Neural cell (in vitro differentiated cells): ENCODE measurements around the gene EYA3. TPM values are rescaled to one million over a fixed set of nuclear protein-coding genes. Genes with fewer than 3 reads are reported as not detected.

Experiments used
- H2AFZ ChIP-seq: fragments of 200-600, 300-800 bp; sonication (generic), shearing (Covaris generic); 2 replicates; pipeline ENCODE4 v1.6.0; 2014; ENCODE audit warnings: low read depth, mild to moderate bottlenecking, antibody characterized with exemption, low read length, moderate library complexity
- H3F3A ChIP-seq: fragments of 200-600 bp; shearing (Covaris generic); 2 replicates; pipeline ENCODE4 v1.6.1; 2016; ENCODE audit warnings: mild to moderate bottlenecking, moderate library complexity, mixed read lengths, antibody characterized with exemption, low read length; ENCODE audit not compliant: insufficient read depth, poor library complexity, severe bottlenecking
- H3K27ac ChIP-seq: fragments of 200-600, 300-800 bp; sonication (generic), shearing (Covaris generic); 2 replicates; pipeline ENCODE4 v1.5.1; 2014; ENCODE audit warnings: mild to moderate bottlenecking, low read length, moderate library complexity
- H3K27me3 ChIP-seq: fragments of 300-800, 200-600 bp; sonication (generic), shearing (Covaris generic); 2 replicates; pipeline ENCODE4 v1.6.0; 2014; ENCODE audit warnings: mild to moderate bottlenecking, low read depth, low read length, moderate library complexity; ENCODE audit not compliant: insufficient read depth
- H3K36me3 ChIP-seq: fragments of 300-800, 200-600 bp; sonication (generic), shearing (Covaris generic); 2 replicates; pipeline ENCODE4 v1.5.1; 2014; ENCODE audit warnings: mild to moderate bottlenecking, antibody characterized with exemption, low read length, moderate library complexity; ENCODE audit not compliant: insufficient read depth
- H3K4me2 ChIP-seq: fragments of 300-800, 200-600 bp; sonication (generic), shearing (Covaris generic); 2 replicates; pipeline ENCODE4 v1.6.0; 2014; ENCODE audit warnings: mild to moderate bottlenecking, low read length
- H3K4me3 ChIP-seq: fragments of 300-800, 200-600 bp; sonication (generic), shearing (Covaris generic); 2 replicates; pipeline ENCODE4 v1.5.1; 2014; ENCODE audit warnings: mild to moderate bottlenecking, low read length, moderate library complexity
- H3K79me2 ChIP-seq: fragments of 200-600 bp; shearing (Covaris generic); replicated peaks from 2 replicates; pipeline ENCODE4 v1.6.0; 2014; ENCODE audit warnings: mild to moderate bottlenecking, low read length, moderate library complexity; ENCODE audit not compliant: insufficient read depth
- H3K9ac ChIP-seq: fragments of 300-800, 200-600 bp; sonication (generic), shearing (Covaris generic); 2 replicates; pipeline ENCODE4 v1.6.1; 2016; ENCODE audit warnings: mild to moderate bottlenecking, low read length, mixed read lengths
- H3K9me2 ChIP-seq: fragments of 200-600 bp; shearing (Covaris generic); 2 replicates; pipeline ENCODE4 v1.6.1; 2016; ENCODE audit warnings: mild to moderate bottlenecking, low read length, mixed read lengths; ENCODE audit not compliant: insufficient read depth
- H3K9me3 ChIP-seq: fragments of 200-600, 300-800 bp; sonication (generic), shearing (Covaris generic); 2 replicates; pipeline ENCODE4 v1.6.1; 2016; ENCODE audit warnings: mild to moderate bottlenecking, mixed run types, low read length, moderate library complexity, mixed read lengths
- H4K20me1 ChIP-seq: fragments of 200-600 bp; shearing (Covaris generic); 2 replicates; pipeline ENCODE4 v1.6.1; 2016; ENCODE audit warnings: mild to moderate bottlenecking, mixed run types; ENCODE audit not compliant: insufficient read depth
- EP300 ChIP-seq: fragments of 450-650 bp; conservative IDR thresholded peaks from 2 replicates; pipeline ENCODE4 v1.6.1; 2014; ENCODE audit warnings: antibody characterized with exemption, mild to moderate bottlenecking, moderate library complexity; ENCODE audit not compliant: poor library complexity, severe bottlenecking
- EZH2 ChIP-seq: fragments of 200-600, 300-800 bp; shearing (Covaris generic), sonication (generic); IDR thresholded peaks from 2 replicates; pipeline ENCODE4 v1.6.1; 2014; ENCODE audit warnings: antibody characterized with exemption, low read length, borderline replicate concordance, mild to moderate bottlenecking; ENCODE audit not compliant: insufficient read depth, poor library complexity, severe bottlenecking
- MXI1 ChIP-seq: fragments of 450-650 bp; conservative IDR thresholded peaks from 2 replicates; pipeline ENCODE4 v1.6.1; 2014; ENCODE audit warnings: antibody characterized with exemption, mild to moderate bottlenecking; ENCODE audit not compliant: poor library complexity, severe bottlenecking
- POLR2AphosphoS5 ChIP-seq: IDR thresholded peaks from 2 replicates; pipeline ENCODE4 v1.6.1; 2012
- RAD21 ChIP-seq: fragments of 450-650 bp; conservative IDR thresholded peaks from 2 replicates; pipeline ENCODE4 v1.6.1; 2014; ENCODE audit warnings: antibody characterized with exemption, mild to moderate bottlenecking, moderate library complexity
- SMC3 ChIP-seq: fragments of 450-650 bp; conservative IDR thresholded peaks from 2 replicates; pipeline ENCODE4 v1.6.1; 2014; ENCODE audit warnings: antibody characterized with exemption, mild to moderate bottlenecking, moderate library complexity; ENCODE audit not compliant: poor library complexity
- TAF1 ChIP-seq: IDR thresholded peaks from 2 replicates; pipeline ENCODE4 v1.6.1; 2012; ENCODE audit warnings: low read depth
- polyA plus RNA-seq: library from polyadenylated mRNA; depleted of rRNA; stranded (reverse); fragments of >200 nt; gene quantifications from 2 replicates; pipeline ENCODE4 v1.2.3, GENCODE V29; 2014
- TF ChIP-seq, protein P1 (sequence below): fragments of 450-650 bp; IDR thresholded peaks from 2 replicates; pipeline ENCODE4 v1.5.1; 2014; ENCODE audit warnings: antibody characterized with exemption, mild to moderate bottlenecking, moderate library complexity; ENCODE audit not compliant: poor library complexity, severe bottlenecking
- TF ChIP-seq, protein P2 (sequence below): IDR thresholded peaks from 2 replicates; pipeline ENCODE4 v1.6.1; 2012; ENCODE audit warnings: borderline replicate concordance

The EYA3 gene
- polyA plus RNA-seq, 1 donor from 2014 or later = 11.2 TPM

DNA sequence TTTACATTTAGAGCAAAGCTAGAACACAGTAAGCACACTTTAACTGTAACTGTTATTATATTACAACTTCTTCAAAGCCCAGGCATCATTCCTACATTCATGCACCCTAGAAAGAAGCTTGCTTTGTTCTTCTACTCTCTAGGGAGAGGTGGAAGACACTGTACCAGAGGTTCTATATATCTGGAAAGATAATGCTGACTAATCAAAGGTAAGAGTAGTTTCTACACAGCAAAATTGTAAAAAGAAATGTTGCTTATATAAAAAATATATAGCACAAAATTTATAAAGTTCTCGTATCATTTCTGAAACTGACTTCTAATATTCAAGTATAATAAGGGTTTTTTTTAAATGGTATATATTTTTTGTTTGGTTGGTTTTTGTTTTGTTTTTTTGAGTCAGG is 44.0 kb downstream of the EYA3 start:
- TF ChIP-seq RAD21 (no peak), SMC3 (no peak), EZH2 (no peak), EP300 (no peak), TAF1 (no peak), MXI1 (no peak), POLR2AphosphoS5 (no peak)
- TF ChIP-seq, protein P1, sequence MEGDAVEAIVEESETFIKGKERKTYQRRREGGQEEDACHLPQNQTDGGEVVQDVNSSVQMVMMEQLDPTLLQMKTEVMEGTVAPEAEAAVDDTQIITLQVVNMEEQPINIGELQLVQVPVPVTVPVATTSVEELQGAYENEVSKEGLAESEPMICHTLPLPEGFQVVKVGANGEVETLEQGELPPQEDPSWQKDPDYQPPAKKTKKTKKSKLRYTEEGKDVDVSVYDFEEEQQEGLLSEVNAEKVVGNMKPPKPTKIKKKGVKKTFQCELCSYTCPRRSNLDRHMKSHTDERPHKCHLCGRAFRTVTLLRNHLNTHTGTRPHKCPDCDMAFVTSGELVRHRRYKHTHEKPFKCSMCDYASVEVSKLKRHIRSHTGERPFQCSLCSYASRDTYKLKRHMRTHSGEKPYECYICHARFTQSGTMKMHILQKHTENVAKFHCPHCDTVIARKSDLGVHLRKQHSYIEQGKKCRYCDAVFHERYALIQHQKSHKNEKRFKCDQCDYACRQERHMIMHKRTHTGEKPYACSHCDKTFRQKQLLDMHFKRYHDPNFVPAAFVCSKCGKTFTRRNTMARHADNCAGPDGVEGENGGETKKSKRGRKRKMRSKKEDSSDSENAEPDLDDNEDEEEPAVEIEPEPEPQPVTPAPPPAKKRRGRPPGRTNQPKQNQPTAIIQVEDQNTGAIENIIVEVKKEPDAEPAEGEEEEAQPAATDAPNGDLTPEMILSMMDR = no peak
- TF ChIP-seq, protein P2, sequence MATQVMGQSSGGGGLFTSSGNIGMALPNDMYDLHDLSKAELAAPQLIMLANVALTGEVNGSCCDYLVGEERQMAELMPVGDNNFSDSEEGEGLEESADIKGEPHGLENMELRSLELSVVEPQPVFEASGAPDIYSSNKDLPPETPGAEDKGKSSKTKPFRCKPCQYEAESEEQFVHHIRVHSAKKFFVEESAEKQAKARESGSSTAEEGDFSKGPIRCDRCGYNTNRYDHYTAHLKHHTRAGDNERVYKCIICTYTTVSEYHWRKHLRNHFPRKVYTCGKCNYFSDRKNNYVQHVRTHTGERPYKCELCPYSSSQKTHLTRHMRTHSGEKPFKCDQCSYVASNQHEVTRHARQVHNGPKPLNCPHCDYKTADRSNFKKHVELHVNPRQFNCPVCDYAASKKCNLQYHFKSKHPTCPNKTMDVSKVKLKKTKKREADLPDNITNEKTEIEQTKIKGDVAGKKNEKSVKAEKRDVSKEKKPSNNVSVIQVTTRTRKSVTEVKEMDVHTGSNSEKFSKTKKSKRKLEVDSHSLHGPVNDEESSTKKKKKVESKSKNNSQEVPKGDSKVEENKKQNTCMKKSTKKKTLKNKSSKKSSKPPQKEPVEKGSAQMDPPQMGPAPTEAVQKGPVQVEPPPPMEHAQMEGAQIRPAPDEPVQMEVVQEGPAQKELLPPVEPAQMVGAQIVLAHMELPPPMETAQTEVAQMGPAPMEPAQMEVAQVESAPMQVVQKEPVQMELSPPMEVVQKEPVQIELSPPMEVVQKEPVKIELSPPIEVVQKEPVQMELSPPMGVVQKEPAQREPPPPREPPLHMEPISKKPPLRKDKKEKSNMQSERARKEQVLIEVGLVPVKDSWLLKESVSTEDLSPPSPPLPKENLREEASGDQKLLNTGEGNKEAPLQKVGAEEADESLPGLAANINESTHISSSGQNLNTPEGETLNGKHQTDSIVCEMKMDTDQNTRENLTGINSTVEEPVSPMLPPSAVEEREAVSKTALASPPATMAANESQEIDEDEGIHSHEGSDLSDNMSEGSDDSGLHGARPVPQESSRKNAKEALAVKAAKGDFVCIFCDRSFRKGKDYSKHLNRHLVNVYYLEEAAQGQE = no peak

DNA sequence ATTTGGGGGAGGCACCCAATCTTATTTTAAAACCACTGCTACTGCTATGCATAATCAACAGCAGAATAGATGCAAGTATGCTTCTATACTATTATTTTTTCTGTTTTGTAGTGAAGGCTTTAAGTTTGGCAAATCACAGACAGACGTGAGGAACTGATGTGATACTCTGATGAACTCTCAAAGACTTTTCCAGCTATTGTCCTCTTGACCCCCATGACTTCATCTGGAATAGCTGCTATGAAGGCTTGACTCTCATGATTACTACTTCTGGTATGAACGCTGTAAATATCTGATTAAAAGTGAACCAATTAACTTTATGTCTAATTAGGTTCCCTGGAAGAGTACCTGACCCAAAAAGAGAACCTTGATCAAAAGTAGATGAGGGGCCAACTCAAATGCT is 49.1 kb downstream of the EYA3 start:
- Histone ChIP-seq H3K4me2 (no peak overlapping the region), H4K20me1 (no peaks in the 10 kb centered on the region), H3F3A (no peaks in the 10 kb centered on the region), H3K79me2 (no peaks in the 10 kb centered on the region), H3K4me3 (no peak overlapping the region), H3K36me3 (no peaks in the 10 kb centered on the region), H3K9ac (no peak overlapping the region), H2AFZ (no peak overlapping the region), H3K9me3 (no peaks in the 10 kb centered on the region), H3K9me2 (no peaks in the 10 kb centered on the region), H3K27me3 (no peaks in the 10 kb centered on the region), H3K27ac (no peak overlapping the region)
- no peak for TF ChIP-seq TAF1
- no peak for TF ChIP-seq EP300
- TF ChIP-seq MXI1 = no peak
- TF ChIP-seq, protein P1 = no peak
- no peak for TF ChIP-seq SMC3
- no peak for TF ChIP-seq POLR2AphosphoS5
- TF ChIP-seq EZH2 = no peak
- TF ChIP-seq, protein P2 = no peak
- TF ChIP-seq RAD21 = no peak

More for the DNA sequence above, 44.0 kb downstream of the EYA3 start:
- Histone ChIP-seq H4K20me1 (no peaks in the 10 kb centered on the region), H3K36me3 (no peaks in the 10 kb centered on the region), H3K9me2 (no peaks in the 10 kb centered on the region), H3K79me2 (no peaks in the 10 kb centered on the region), H3K9me3 (no peaks in the 10 kb centered on the region), H2AFZ (no peak overlapping the region), H3K9ac (no peak overlapping the region), H3K27me3 (no peaks in the 10 kb centered on the region), H3F3A (no peaks in the 10 kb centered on the region), H3K27ac (no peak overlapping the region), H3K4me3 (no peak overlapping the region), H3K4me2 (no peak overlapping the region)
